Omental fat pad (tissue), 4 donors: ENCODE data around the gene AAMP. TPM values are rescaled to one million over a fixed set of nuclear protein-coding genes. Genes with fewer than 3 reads are reported as not detected.
A peak's percentile ranks its signal among the peaks of the same experiment; 100 is the strongest.

Experiments
- ATAC-seq: fragments of 150-250 bp; one replicate; pipeline ENCODE4 v1.9.1; 2016; ENCODE audit warnings: mild to moderate bottlenecking, moderate library complexity; ENCODE audit not compliant: low FRiP score
- DNase-seq: peaks from one replicate; pipeline ENCODE4 v3.0.0-alpha.2; 2019; ENCODE audit warnings: low spot score
- total RNA-seq, 4 donors: library from RNA; depleted of rRNA; stranded (reverse); fragments of >200 nt; gene quantifications; one replicate each; pipeline ENCODE4 v1.1.0, GENCODE V29; 2016
- TF ChIP-seq, protein P1 (sequence below), 3 donors: fragments of 450-650 bp; IDR thresholded peaks; one replicate each; pipeline ENCODE4 v1.5.1; 2016 to 2017; ENCODE audit warnings: antibody characterized with exemption in 3 of 3, mild to moderate bottlenecking in 3 of 3, moderate library complexity in 2 of 3

AAMP gene
- total RNA-seq, 4 donors from 2014 or later = 122 to 165 (median 140) TPM

DNA sequence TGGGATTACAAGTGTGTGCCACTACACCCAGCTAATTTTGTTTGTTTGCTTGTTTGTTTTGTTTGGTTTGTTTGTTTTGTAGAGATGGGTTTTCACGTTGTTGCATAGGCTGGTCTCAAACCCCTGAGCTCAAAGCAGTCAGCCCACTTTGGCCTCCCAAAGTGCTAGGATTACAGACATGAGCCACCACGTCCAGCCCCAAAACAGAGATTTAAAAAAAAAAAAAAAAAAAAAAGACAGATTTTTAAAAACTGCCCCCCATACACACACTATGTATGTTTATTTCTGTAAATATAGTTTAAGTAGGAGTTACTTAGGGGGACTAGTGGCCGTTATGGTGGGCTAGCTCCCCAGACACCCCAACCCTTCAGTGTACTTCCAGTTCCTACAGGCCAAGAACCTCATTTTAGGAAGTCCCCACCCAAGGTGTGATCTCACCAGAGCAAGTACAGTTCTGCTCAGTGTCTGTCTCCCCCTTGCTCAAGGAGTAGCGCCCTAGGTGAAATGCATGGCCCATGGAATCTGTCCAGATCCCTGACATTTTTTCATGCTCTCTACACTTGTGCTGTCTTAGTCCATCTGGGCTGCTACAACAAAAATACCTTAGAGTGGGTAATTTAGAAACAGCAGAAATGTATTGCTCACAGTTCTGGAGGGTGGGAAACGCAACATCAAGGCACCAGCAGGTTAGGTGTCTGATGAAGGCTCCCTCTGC lies 23.9 kb upstream of the AAMP start:
- ATAC-seq = no peak
- TF ChIP-seq, protein P1, sequence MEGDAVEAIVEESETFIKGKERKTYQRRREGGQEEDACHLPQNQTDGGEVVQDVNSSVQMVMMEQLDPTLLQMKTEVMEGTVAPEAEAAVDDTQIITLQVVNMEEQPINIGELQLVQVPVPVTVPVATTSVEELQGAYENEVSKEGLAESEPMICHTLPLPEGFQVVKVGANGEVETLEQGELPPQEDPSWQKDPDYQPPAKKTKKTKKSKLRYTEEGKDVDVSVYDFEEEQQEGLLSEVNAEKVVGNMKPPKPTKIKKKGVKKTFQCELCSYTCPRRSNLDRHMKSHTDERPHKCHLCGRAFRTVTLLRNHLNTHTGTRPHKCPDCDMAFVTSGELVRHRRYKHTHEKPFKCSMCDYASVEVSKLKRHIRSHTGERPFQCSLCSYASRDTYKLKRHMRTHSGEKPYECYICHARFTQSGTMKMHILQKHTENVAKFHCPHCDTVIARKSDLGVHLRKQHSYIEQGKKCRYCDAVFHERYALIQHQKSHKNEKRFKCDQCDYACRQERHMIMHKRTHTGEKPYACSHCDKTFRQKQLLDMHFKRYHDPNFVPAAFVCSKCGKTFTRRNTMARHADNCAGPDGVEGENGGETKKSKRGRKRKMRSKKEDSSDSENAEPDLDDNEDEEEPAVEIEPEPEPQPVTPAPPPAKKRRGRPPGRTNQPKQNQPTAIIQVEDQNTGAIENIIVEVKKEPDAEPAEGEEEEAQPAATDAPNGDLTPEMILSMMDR (IDR thresholded peaks at IDR 0.05) = no peak
- DNase-seq = no peak

DNA sequence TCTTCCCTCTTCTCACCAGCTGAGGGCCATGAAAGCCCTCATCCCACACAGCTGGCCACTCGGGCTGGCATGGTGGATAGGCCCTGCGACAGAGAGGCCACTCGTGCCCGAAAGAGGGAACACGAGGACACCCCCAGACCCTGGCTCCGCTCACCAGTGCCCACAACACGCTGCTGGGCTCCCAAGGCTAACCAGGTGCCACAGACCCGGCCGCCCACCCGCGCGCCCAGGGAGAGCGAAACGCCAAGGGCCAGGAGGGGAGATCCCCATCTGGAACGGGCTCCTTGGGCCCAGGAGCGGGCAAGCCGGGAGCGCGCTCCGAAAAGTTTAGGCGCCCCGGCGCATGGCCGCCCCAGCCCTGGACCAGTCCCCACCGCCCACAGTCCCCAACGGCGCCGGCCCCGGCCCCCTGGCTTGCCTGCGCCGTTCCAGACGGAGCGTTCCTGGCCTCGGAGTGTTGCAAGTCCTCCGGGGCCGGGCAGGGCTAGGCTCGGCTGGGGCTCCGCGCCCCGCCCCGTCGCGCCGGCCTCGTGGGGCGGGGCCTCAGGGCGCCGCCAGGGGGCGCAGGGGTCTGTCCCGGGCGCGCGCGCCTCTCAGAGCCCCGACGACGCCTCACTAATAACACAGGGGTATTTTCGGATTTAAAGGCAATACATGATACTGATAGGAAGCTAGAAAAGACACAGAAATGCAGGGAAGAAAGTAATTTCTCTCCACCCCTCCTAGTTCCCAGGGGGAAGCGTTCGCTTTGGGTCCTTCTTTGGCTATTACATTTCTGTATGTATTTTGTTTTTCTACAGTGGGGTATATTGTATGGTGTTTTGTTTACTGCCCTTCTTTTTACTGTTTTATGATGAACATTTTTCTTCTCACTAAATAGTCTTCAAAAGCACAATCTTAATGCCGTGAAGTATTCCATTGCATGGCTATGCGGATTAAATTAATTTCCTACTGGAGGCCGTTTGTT lies 22.4 kb upstream of the AAMP start, which contains the start of gene TMBIM1:
TMBIM1 (minus strand) TSS at position 456 of the 967 bp plus-strand sequence. CDS start 10,362 bp downstream, outside the sequence.
- peak; percentile 85 for ATAC-seq
- TF ChIP-seq, protein P1 (IDR thresholded peaks at IDR 0.05) = peak in 2 of 3 donors; percentile 72 to 98
- DNase-seq = peak; percentile 58

DNA sequence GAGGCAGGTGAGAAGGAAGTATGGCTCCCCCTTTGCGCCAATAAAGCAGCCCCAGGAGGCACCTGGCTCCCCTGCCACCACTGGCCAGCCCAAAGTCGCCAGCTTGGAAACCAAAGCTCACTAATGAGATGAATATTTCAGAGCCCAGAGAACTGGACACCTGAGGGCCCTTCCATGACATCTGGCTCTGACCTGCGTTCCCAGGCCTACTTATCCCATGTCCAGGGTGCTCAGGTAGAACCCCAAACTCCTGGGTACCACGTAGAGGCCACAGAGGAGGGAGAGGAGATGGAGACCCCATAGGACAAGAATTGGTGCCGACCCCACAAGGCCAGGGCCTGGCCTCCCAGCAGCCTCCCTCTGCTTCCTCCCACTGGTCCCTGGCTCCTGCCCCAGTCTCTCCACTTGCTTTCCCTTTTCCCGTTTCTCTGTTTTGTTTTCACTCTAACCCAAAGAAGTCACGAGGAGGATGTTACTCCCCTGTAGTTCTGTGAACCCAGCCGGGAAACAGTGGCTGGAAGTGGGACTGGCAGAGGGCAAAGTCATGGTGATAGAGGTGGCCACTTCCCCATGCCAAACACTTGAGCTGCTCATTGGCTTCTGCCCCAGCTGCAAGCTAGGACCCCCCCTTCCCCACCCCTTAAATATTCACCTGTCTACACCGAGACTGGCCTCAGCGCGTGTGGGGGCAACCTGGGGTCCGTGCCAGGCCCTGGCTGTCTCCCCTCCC lies 21.5 kb upstream of the AAMP start:
- ATAC-seq = no peak
- TF ChIP-seq, protein P1 (IDR thresholded peaks at IDR 0.05) = no peak
- DNase-seq = no peak

DNA sequence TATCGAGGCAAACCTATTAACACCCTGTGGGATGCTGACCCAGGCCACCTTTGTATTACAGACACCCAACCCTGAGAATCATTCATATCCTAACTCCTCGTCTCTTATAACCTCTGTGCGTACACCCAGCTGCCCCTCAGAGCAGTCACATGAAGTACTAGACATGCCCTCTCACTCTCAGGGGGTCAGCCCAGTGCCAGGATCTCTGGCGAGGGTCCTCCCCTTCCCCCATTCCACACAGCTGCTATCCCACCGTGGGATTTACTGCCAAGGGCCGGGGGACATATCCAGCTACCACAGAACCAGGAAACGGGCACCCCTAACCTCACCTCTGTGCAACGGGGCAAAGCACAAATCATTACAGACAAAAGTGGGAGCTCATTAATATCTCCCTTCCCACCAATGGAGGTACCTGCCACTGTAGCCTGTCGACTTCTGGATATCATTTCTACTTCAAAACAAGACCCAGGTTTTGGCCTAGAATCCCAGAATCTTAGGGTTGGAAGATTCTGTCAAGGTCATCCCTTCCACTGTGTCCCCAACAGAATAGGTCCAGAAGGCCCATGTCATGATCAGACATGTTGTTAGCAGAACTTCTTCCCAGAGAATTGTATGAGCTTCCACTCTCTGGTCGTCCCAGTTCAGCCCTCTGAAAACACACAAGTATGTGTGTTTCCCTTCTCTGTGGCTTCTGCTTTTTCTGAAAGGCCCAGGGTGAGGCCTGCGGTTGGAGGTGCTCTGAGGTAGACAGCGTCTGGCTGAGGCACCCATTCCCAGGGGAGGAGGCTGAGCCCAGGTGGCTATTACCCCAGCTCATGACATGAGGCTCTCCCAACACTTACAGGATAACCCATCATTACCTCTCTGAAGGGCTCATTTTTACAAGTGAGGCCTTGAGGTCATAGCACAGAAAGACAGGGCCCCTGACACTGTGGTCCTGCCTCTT lies 20.7 kb upstream of the AAMP start:
- TF ChIP-seq, protein P1 (IDR thresholded peaks at IDR 0.05) = no peak
- no peak for ATAC-seq
- no peak for DNase-seq

DNA sequence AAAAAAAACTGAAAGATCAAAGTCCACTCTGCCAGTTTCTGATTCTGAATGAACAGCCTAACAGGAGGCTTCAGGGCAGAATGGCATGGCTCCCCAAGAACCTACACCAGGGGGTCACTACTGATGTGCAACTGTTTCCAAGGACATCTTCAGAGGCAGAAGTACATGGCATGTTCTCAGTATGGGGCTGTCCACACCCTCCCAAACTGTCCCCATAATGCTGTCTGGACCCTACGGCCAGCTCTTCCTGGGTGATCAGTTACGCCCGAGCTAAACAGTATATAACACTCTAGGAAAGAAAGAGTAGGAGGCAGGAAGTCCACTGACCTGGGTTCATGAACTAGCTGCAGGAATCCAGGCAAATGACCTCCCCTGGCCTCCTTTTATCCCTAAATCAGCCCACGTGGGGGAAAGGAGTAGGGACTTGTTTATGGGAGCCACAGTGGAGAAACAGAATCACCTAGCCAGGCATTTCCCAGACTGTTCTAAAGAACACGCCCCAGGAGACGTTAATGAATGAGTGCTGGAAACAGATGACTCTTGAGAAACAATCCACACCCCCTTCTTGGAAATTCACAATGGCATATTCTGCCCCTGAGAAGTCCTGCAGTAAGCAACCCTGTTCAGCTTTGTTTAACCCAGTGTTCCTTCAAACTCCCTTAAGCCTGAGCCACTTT lies 19.8 kb upstream of the AAMP start:
- TF ChIP-seq, protein P1 (IDR thresholded peaks at IDR 0.05) = no peak

More for the DNA sequence above, 19.8 kb upstream of the AAMP start:
- ATAC-seq = peak; percentile 49
- no peak for DNase-seq
